ENCODE data around the gene PSMB10. TPM values are rescaled to one million over a fixed set of nuclear protein-coding genes. Genes with fewer than 3 reads are reported as not detected.

The PSMB10 gene
- total RNA-seq (2014; rRNA removed; shearing (Covaris generic)) = 69.2 and 69.3 TPM in 2 replicates

GRCh38 chr16:67936124-67936879, at the start of gene PSMB10:
Gene PSMB10, minus strand, starts transcription at chr16:67936850. Its CDS starts 101 bp downstream, at chr16:67936749.

GRCh38 chr16:67979955-67980678, 43.5 kb upstream of the PSMB10 start, which contains the start of gene DPEP3:
Gene DPEP3, minus strand, starts transcription at chr16:67980499. Its CDS starts 119 bp downstream, at chr16:67980380.

GRCh38 chr16:67968400-67969253, 32.0 kb upstream of the PSMB10 start, which contains the start of gene SLC12A4:
Gene SLC12A4, minus strand, starts transcription at chr16:67968637. Its CDS starts 84 bp downstream, at chr16:67968553.

GRCh38 chr16:67943619-67944504, 7.2 kb upstream of the PSMB10 start, which contains the start of gene LCAT:
Gene LCAT, minus strand, starts transcription at chr16:67944120. Its CDS starts 19 bp downstream, at chr16:67944101.

GRCh38 chr16:67931712-67932461, 4.8 kb downstream of the PSMB10 start, which contains the start of gene CTRL:
Gene CTRL, minus strand, starts transcription at chr16:67931862. Its CDS starts 10 bp downstream, at chr16:67931852.

GRCh38 chr16:67892899-67893742, 43.5 kb downstream of the PSMB10 start, which contains the start of gene PSKH1:
Gene PSKH1, plus strand, starts transcription at chr16:67893254. Its CDS starts 15,496 bp downstream, at chr16:67908750.

GRCh38 chr16:67884684-67885083, 52.0 kb downstream of the PSMB10 start, which contains the start of gene NRN1L:
Gene NRN1L, plus strand, starts transcription at chr16:67884885. Its CDS starts 19 bp downstream, at chr16:67884904.

Small RNAs within 50 kb of the gene (small RNA-seq; reads per million reads assigned to genes)
- gene NRN1L = not detected

Other genes starting within 250 kb of the PSMB10 start
- gene GFOD2, start 217.5 kb downstream of the PSMB10 start, total RNA-seq (2014; rRNA removed; shearing (Covaris generic)) = 19.6 and 19.7 TPM in 2 replicates
- 5.4 and 5.5 TPM in 2 replicates for gene RANBP10, start 130.3 kb downstream of the PSMB10 start, total RNA-seq (2014; rRNA removed; shearing (Covaris generic))
- gene TSNAXIP1, start 130.0 kb downstream of the PSMB10 start, total RNA-seq (2014; rRNA removed; shearing (Covaris generic)) = 0.66 and 1.6 TPM in 2 replicates
- gene THAP11, start 94.5 kb downstream of the PSMB10 start, total RNA-seq (2014; rRNA removed; shearing (Covaris generic)) = 36.9 and 37.4 TPM in 2 replicates
- 174 TPM in 2 replicates for gene NUTF2, start 89.9 kb downstream of the PSMB10 start, total RNA-seq (2014; rRNA removed; shearing (Covaris generic))
- 29.7 and 30.7 TPM in 2 replicates for gene CENPT, start 89.2 kb downstream of the PSMB10 start, total RNA-seq (2014; rRNA removed; shearing (Covaris generic))
- gene EDC4, start 63.8 kb downstream of the PSMB10 start, total RNA-seq (2014; rRNA removed; shearing (Covaris generic)) = 82.4 and 94.4 TPM in 2 replicates
- 0.30 TPM in 1 of 2 replicates, not detected in the other for gene NRN1L, start 52.0 kb downstream of the PSMB10 start, total RNA-seq (2014; rRNA removed; shearing (Covaris generic))
- 6.7 and 11.1 TPM in 2 replicates for gene PSKH1, start 43.6 kb downstream of the PSMB10 start, total RNA-seq (2014; rRNA removed; shearing (Covaris generic))
- gene CTRL, start 5.0 kb downstream of the PSMB10 start, total RNA-seq (2014; rRNA removed; shearing (Covaris generic)) = 1.6 and 4.0 TPM in 2 replicates
- 3.4 and 4.7 TPM in 2 replicates for gene LCAT, start 7.3 kb upstream of the PSMB10 start, total RNA-seq (2014; rRNA removed; shearing (Covaris generic))
- gene SLC12A4, start 31.8 kb upstream of the PSMB10 start, total RNA-seq (2014; rRNA removed; shearing (Covaris generic)) = 32.8 and 41.3 TPM in 2 replicates
- gene DPEP3, start 43.6 kb upstream of the PSMB10 start, total RNA-seq (2014; rRNA removed; shearing (Covaris generic)) = not detected in 2 replicates
- not detected in 2 replicates for gene DPEP2, start 62.6 kb upstream of the PSMB10 start, total RNA-seq (2014; rRNA removed; shearing (Covaris generic))
- gene DPEP2NB, start 79.1 kb upstream of the PSMB10 start, total RNA-seq (2014; rRNA removed; shearing (Covaris generic)) = not detected in 2 replicates
- gene DDX28, start 86.4 kb upstream of the PSMB10 start, total RNA-seq (2014; rRNA removed; shearing (Covaris generic)) = 28.6 and 31.1 TPM in 2 replicates
- 19.3 and 25.8 TPM in 2 replicates for gene DUS2, start 86.4 kb upstream of the PSMB10 start, total RNA-seq (2014; rRNA removed; shearing (Covaris generic))
- gene NFATC3, start 148.5 kb upstream of the PSMB10 start, total RNA-seq (2014; rRNA removed; shearing (Covaris generic)) = 19.3 and 21.5 TPM in 2 replicates

Measured in A375 (cell line).